ENCODE data around the gene DGKI.

Gene DGKI

DNA sequence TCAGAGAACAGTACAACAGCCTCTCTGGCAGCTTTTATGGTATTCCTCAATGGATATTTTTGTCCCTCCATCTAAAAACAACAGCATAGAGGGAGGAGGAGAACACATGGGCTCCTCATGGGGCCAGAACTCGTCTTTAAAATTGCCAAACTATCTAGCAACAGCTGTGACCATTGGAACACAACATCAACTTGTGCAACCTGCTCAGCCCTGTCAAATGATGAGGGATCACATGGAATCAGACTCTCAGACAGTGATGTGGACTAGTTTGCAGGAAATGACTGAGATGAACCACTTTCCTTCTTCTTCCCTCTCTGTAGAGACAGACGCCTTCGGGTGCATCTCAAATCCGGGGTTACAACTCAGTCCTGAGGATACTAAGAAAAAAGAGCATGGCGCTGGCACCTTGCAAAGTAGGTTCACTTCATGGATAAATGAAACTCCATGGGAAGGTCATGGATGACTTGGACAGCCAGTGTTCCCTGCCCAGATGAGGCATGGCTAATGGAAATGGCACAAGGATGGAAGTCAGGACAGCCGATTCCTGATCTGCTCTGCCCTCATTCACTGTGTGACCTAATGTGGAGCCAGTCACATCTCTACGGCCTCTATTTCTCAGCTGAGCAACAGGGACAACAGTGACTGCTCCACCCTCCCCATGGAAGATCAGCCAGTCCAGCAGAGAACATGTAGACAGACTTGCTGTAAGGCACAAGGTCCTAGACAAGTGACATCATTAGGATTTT, 24.6 kb upstream of the DGKI start:
- DNase-seq = no peak

DNA sequence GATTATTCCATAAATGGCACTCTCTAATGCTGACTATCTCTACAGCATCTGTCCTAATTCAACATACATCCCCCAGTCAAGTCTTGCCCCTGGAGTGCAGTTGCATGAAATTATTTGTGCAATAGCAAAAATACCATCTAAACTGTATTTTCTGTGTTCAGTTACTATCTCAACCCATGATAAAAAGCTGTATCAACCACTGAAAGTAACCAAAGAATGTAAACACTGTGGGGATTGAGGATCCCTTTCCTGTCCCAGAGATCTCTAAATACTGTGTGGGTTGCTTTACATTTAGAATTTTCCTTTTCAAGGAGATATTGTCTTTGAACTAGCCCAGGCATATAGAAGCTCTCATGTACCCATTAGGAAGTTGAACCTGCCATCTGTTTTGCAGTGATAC, 23.9 kb upstream of the DGKI start:
- DNase-seq = no peak

GRCh38 chr7:137870078-137870477, 23.3 kb upstream of the DGKI start:
- no peak for DNase-seq

GRCh38 chr7:137869260-137869659, 22.5 kb upstream of the DGKI start:
- DNase-seq = no peak

GRCh38 chr7:137867289-137867688, 20.5 kb upstream of the DGKI start:
- no peak for DNase-seq

DNA sequence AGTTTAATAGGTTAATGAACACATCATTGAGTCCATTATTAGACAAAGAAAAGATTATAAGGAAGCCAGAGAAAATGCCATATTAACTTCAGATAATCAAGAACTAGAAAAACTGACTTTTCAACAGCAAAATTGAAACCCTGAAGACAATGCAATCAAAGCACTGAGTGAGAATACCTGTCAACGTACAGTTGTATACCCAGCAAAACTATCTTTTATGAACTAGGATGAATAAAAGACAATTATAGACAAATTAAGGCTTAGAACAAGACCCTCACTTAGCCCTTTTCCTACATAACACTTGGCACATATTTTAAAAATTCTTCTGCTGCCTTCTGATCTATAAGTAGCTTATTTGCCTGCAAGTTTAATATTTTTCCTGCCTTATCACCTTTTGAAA, 19.0 kb upstream of the DGKI start:
- DNase-seq = no peak

DNA sequence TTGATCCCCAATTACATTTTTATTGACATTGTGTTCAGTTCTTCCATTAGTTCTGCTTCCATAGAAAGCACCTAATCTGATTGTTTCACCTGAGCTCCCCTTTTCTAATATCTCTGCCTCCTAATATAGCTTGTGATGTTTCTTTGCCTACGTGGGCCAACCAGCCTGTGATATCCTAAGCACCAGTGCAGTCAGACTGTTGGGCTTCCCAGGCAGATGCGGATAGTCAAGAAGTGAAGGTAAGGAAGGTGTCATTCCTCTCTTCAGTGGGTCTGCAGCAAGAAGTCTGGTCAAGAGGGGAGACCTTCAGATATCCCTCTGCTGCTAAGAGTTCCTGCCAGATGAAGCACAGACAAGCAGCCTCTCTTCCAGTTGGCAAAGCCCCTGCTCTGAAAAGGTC, 16.2 kb upstream of the DGKI start:
- DNase-seq = no peak

DNA sequence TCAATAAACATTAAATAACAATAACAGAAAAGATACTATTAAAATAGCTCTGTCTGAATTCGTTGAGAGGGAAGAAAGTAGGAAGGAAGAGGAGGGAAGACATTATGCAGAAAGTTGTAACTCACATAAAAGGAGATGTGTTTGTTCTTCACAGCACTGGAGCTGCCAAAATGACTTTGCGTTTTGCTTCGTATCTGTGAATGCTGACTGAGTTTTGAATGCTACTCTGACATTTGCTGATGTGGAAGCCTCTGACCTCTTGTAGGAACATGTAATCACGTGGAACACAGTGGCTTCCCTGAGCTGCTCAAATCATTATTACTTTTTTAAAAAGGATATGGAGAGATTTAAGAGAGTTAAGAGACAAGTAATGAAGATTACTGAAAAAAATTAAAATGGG, 15.6 kb upstream of the DGKI start:
- no peak for DNase-seq

DNA sequence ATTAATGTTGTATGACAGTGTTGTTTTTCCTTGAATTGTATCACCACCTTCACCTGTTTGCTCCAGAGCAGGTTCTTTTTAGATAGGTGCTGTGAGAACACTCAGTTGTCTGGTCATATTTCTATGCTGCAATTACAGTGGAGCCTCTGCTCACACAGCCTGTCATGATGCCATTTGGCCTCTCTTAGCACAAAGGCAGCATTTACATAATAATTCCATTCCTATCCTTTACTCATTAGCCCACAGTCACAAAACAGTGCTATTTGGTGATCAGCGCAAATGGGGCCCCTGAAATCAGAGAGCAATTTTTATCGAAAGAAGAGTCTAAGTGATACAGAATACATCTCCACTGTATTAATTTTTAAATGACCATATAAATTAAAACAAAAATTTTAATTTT, 13.8 kb upstream of the DGKI start:
- no peak for DNase-seq

DNA sequence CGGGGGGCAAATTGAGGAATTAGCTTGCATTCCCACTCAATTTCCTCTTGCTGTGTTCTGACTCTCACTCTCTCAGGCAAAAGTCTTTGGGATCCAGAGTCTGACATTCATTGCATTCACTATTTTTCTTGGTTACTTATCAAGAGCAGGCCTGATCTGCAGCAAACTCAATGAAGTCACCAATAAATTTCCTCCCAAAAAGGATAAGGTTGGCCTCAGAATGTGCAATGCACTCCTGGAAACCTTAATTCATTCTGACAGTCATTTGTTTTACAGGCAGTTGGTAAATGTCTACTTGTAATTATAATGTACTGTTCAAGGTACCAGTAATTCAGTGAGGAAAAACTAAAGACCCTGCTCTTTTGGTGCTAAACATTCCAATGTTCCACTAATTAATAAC, 6.3 kb upstream of the DGKI start:
- no peak for DNase-seq

DNA sequence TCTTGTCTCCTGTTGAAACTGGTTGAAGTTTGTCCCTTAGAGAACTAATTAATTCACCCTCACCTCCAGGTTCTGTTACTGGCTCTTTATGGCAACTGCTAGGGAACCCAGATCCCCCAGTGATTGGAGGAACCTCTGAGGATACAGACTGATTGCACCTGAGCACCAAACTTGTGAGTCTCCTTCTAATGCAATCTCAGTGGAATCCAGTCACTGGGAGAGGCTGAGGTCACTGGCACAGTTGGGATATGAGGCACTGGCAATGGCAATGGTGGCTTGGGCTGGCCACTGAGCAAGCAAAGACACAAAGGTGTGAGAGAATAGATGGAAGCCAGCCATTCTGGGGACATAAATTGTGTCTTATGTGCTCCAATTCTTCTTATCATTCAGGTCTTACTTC, 5.3 kb upstream of the DGKI start:
- DNase-seq = no peak

GRCh38 chr7:137850972-137851945, 4.5 kb upstream of the DGKI start:
- DNase-seq = no peak

- no peak for DNase-seq
Measured at GRCh38 chr7:137850571-137850970, 3.8 kb upstream of the DGKI start.

DNA sequence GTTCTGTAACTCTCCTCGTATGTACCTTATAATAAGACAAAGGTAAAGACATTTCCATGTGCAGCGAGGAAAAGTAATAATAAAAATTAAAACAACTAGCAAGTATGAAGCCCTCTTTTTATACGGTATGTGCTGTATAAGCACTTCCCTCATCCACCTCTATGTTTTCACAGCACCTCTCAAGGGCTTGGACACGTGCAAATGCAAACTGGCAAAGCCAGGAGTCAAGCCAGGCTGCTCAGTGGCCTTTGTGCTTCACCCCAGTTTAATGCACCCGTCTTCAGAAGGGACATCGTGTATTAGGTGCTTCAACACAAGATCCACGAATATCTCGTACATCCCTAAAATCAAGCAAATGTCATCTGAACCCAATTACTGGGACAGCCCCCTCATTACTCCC, 1.3 kb upstream of the DGKI start:
- DNase-seq = no peak

DNA sequence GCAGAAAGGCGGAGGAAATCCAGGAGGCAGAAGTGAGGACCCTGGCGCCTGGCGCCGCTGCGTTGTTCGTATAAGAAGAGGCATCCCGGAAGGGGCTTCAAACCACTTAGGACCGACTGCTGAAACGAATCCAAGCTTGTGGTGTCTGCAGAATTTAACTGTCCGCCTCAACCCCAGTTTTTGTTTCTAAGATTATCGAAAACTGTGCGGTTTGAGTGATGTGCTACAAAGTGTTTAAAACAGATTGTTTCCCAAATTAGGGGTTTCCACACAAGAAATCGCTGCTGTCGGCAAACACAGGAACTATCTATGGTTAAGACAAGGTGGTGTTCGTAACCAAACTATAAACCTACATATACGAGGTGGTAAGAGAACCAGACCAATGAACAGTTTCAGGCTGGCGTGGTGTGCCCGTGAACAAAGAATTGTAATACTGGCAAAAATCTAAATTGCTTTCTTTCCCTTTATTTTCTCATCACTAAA, 835 bp upstream of the DGKI start:
- DNase-seq = no peak

DNA sequence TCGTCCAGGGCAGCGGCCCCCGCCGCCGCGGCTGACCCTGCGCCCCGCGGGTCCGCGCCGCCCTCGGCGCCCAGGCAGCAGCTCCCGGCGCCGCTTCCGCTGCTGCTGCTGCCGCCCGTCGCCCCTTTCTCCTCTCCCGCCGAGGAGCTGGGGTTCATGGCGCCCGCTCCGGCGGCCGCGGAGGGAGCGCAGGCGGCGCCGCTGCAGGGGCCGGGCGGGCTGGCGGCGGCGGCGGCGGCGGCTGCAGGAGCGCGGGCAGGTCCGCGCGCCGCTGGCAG, 286 bp downstream of the DGKI start:
- no peak for DNase-seq

DNA sequence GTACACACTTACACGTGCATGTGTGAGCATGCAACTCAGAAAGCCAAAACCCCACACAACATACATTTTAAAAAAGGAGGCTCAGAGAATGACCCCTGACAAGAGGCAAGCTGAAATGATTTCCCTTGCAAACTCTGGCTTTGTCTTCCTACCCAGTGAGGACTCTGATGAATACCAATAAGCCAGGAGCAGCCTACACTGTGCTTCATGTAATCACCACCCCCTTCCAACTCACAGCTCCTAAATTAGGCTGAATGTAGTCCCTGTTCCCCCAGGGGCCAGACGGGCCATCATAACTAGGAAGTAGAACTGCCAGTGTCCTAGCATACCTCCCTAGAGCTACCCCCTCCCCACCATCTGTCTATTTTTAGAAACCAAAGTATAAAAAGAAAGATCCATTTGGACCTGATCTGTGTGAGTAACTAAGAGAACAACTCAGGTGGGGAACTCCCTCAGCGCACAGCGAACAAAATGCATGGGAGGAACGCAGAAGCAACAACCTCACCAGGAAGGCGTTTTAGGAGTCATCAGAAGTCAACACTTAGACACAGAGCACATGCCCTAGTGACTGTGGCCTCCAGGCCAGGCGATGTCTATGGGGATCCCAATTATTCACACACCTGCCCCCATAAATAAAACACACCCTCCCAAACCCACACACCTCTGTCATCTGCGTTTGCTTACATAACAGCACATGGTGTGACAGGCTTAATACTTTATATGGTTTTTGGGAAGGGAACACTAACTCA, 1.9 kb downstream of the DGKI start:
- no peak for DNase-seq

DNA sequence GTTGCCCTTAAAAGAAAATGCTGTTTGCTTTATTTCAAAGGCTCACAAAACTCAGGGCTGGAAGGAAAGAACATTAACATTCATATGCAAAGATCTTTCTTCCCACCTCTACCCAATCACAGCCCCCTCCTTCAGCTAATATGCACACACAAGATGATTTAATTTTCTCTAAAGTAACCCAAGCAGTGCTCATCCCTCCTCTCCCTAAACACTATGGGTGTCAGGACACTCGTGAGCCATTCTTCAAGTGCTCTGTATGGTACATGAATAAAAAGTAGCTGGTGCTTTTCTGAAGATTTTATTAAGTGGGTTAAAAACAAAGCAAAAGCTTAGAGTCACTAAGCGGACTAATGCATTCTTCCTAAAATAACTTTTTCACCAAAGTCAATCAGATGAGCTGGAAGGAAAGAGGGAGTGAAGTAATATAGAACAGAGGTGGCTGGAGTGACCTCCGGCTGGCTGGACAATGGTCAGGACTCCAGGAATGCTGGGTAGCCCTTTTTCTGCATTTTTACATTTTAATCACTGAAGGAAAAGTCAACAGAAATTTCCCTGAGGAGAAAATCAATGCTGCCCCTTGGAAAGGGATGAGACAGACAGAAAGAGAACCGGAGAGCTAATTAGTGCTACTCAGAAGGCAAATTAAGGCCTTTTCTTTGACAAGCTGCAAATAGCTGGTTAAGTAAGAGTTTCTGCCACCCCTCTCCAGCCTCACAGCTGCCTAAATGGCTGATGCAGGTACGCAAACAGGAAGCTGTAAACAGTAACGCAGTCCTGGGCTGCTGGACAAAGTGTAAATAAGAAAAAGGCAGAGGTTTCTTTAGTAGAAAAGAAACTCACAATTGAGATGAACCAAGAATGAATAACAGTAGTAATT, 6.6 kb downstream of the DGKI start:
- no peak for DNase-seq

DNA sequence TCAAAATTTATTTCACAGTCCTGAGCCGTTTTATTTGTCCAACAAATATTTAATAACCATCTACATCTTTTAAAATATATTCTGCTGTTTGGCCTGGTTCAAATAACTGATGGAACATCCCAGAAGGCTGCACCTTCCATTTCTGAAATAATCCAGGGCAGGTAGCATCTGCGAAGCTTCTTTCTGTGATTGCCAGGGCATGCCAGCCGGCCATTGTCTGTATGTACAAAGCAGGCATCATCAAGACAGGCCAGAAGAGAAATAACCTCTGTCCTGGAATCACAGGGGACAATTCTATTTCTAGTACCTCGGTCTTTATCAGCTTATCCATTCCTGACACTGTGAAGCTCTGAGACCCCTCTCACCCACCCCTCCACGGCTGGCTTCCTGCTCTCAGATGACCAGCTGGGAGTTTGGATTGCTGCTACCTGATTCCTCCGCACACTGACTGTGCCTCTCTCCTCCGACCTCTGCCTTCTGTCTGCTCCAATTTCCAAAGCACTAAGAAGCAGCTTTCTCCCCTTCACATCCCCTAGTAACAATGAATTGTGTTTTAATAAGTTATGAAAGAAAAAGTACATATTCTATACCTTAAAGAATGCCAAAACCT, 8.0 kb downstream of the DGKI start:
- DNase-seq = no peak

DNA sequence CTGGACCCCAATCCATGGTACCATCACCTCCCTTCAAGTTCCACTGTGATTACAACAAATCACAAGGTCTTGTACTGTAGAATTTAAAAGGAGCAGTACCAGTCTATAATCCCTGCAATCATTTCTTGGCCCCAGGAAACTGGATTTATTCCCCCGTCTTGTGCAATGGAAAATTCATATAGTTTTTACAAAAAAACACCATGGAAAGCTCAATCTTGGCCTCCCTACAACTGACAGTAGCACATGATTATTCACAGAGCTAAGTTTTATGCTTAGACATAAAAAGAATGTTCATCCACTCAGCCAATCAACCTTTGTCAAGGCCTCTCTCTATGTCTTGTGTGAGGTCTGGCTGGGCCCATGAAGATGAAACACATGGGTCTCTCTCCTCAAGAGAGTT, 10.2 kb downstream of the DGKI start:
- no peak for DNase-seq

DNA sequence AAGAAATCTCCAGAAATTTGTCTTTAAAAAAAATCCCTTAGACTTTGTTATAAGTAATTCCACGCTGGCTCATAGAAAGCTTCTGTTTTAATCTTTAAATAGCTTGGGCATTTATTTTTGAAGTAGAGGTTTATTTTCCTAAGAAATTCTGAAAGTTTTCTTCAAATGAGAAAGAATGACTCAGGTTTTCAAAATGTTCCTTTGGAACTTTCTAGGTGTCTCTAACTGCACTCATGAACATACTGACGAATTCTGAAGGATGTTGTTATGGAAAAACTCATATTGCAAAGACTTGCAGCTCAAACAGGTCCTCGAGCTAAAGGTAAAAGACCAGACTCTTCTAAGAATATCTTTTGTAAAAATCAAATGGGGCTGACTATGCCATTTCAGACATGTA, 10.7 kb downstream of the DGKI start:
- no peak for DNase-seq

DNA sequence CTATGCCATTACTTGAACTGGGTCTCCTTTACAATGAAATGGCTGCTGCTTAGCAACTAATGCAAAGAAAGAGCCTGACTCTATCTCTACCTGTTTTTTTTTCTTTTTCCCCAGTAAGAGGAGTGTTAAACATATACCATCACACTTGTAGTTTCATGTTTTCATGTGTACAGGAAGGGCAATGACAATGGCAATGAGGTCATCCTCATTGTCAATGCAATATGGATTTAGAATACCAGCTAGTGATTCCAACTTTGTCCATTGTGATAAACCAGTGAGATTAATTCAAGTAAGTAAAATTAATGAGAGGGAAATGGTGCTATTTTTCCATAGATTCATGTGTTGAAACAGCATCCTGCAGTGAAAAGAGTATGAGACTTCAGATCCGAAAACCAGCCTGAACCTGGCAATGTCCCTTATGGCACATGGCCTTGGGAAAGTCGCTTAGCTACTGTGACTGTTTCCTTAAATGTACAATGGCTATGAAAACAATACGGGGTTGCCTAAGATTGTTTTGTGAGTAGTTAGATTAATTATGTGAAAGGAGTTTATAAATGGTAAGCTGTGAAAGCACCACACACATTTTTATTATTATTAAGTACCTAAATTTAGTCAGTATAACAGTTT, 11.2 kb downstream of the DGKI start:
- DNase-seq = no peak
